HG03565 (cell line): ENCODE measurements around the gene KDM4C.
A peak's percentile ranks its signal among the peaks of the same experiment; 100 is the strongest.
"Not testable (repeated sequence)": the region's sequence is repeated elsewhere in the genome, so short reads cannot be mapped to it uniquely, and the experiment has no call there.

Source experiments
- ATAC-seq: cut with Tn5 transposase; IDR thresholded peaks from one replicate; pipeline ENCODE4 v1.9.1; 2021; ENCODE audit warnings: mild to moderate bottlenecking, moderate library complexity; ENCODE audit not compliant: unreplicated experiment

The KDM4C gene

DNA sequence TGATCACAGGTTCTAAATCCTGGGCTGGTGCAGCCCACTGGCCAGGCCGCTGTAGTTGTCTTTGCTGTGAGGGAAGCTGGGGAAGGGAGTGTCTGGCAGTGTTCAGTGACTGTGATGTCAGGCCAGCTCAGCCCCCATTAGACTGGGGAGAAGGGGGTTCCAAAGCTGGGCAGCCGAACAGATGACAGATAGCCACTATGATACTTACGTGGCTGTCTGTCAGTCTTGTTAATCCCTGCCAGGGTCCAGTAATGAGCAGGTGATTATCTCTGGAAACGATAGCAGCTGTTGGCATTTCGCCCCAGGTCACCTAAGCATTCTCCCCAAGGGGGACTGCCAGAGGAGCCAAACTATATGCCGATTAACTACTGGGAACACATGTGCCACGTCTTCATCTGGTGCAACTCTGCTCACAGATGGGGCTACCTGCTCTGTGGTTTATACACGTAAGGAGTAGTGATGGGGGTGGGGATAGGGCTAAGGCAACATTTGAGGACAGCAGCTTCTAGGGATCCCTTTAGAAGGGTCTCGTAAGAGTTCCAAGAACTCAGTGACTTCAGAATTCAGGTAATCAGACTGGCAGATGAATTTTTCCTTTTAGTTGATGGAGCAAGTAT, 396.3 kb downstream of the KDM4C start:
- no peak for ATAC-seq

DNA sequence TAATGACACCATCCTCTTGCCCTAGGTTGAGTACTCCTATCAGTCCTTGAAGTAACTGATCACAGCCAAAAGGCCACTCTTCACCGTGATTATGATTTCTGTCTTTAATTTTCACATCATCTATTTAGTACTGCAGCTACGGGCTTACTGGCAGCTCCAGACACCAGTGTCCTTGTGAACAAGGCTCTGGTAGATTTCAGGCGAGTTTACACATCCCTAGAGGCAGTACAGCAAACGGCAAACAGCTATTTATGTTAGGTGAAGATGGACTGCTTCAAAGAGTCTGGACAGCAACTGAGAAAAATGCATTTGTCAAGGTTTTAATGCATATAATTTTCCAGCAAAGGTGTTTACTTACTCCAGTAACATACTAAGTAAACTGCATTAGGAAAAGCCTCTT, 396.9 kb downstream of the KDM4C start:
- ATAC-seq: no peak

DNA sequence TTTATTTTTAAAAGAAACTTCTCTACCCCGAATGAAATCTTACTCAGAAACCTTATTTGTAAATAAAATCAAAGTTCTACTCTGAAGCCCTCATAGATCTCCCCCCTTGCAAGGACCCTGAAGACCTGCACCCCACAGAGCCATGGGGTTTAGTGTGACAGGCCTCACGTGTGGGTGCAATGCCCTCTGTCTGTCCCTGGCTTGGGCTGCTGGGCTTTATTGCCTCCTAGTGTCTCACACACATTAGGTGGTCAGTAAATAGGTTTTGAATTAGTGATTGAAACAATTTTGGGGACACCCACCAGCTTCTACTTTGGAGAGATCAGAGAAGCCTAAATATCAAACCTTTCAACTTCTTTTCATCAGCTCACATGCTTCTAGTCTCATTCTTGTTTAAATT, 403.7 kb downstream of the KDM4C start:
- no peak for ATAC-seq

DNA sequence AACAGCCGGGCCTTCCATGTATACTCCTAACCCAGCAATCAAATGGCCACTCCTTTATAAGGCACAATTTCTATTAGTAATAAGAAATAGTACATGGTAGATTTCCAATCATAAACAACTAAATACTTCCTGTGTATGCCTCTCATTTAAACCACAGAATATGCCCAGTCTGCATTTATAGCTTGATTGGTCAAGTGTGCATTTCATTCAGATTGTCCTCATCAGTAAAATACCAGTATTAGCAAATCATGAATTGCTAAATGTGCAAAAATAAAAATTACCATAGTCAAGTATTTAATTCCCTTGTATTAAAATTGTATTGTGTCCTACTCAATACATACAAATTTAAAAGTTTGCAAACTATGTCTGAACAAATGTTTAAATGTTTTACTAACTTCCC, 406.2 kb downstream of the KDM4C start:
- ATAC-seq: no peak

DNA sequence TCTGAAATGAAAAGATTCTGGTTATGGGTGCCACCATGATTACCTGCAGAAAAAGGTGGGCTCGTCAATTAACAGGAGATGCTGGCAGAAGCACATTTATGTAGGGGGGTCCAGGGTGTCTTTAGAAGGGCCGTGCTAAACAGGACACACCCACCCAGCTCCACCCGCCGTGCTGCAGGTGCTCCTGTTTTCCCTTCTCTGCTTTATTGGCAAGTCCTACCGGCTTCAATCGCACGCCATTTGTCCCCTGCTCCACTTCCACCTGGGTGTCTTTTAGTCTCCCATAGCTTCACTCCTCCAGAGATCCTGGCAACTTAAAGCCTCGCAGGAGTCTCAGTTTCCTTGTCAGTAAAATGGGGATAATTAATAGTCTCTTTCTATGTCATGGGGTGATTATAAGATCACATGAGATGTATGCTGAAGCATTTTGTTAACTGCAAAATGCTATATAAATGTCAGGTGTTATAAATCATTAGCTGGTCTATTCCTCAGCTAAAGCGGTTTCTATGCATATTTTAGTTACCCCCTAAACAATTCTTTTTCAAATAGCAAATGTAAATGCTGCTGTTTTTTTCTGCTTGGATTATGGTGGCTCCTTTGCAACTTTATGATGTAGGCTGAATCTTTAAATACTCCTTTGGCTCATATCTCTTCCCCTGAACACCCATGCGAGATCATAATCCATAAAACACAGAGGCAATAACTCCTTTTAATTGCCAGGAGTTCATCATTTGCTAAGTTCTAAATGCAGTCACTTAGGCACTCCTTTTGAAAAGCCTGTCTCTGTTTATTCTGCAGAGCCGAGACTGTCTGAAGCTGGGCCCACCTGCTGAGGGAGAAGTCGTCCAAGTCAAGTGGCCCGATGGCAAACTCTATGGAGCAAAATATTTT, 406.9 kb downstream of the KDM4C start:
- ATAC-seq: no peak

DNA sequence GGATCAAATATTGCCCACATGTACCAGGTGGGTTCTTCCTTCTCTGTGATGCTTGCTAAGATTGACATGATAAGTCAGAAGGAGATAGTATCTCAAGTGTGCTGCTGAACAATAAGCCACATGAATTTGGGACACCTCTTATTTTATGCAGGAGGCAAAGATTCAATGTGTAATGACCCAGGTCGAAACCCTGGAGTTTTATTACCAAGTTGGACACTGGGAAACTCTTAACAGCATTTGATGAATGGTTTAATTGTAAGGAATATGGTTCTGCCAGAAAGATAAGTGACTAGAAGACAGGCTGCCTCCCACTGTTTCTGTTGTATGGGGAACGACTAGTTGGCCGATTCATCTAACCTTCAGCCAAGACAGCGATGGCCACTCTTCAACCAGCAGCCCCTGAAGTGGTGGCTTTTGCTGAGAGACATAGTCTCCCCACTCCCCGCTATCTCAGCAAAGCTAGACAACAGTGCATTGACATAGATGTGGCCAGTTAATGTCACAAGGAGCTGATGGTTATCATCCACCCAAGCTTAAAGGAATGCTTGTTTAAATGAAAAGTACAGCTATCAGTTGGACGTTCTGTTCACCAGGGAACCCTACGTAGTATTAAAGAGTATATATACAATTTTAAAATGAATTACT, 407.7 kb downstream of the KDM4C start:
- ATAC-seq: no peak

DNA sequence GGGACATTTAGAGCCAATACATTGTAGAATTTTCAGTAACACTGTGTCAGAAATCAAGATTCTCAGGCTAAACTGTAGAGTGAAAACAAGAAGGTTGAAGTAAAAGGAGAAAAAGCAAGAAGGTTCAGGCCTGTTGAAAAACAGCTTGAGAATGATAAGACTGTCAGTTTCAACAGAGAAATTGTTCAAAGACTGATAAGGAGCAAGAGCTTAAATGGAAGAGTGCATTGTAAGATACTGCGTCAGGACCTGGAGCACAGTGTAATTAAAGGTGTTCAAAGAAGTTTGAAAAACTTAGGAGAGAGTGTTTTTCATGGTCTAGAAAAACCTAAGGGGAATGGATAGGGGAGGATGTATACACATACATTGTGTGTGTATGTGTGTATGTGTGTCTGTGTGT, 408.3 kb downstream of the KDM4C start:
- no peak for ATAC-seq

DNA sequence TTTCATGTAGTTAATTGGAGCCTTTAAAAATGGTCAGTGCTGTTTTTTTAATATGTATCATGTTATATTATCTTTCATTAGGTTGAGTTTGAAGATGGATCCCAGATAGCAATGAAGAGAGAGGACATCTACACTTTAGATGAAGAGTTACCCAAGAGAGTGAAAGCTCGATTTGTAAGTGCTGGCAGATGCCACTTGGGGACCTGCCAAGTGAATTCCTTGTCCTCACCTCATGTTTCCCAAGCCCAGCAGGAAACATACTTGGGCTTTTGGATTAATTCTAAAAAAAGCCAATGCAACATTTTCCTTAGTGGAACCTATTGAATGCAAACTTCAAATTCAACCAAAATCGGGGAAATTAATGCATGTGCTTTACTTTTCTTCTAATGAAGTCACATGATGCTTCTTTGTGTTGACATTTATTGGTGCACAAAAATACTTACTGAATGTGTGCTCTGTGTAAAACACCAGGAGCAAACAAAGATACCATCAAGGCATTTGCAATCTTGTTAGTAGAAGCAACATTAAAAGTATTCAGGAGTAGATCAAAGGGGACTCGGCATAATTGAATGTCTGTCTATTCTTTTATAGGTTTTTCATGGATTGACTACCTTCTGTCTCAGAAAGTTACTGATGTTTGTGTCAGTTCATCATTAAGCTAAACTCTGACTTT, 412.1 kb downstream of the KDM4C start:
- ATAC-seq: no peak

DNA sequence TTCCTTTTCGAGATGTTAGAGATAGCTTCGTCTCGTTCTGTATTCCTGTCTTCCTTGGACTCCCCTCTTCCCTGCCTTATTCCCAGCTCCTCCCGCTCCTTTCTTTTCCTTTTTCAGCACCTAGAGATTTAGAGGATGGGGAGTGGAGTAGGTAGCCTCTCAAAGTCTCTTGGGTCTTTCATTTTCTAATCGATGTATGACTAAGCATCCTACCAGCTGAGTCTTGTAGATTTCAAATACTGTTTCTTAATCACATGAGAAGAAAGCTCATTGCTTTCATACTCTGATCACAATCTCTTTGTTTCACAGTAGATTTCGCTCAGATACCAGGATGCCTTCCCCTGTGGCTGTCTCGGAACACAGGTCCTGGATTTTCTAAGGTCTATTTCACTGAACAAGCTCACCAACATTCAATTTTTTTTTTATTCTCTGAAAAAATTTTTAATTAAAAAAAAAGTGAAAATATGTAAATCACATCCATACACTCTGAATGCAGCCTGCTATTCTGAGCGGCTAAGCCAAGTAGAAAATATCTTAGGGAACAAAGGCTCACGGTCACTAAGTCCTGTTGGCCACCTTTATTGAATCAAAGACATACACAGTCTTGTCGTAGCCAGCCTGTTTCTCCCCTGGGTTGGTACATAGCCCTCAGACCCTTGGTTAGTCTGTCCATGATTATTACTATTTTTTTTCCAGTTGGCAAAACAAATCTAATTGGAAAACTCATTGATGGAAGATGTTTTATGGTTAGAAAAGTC, 413.8 kb downstream of the KDM4C start:
- no peak for ATAC-seq

DNA sequence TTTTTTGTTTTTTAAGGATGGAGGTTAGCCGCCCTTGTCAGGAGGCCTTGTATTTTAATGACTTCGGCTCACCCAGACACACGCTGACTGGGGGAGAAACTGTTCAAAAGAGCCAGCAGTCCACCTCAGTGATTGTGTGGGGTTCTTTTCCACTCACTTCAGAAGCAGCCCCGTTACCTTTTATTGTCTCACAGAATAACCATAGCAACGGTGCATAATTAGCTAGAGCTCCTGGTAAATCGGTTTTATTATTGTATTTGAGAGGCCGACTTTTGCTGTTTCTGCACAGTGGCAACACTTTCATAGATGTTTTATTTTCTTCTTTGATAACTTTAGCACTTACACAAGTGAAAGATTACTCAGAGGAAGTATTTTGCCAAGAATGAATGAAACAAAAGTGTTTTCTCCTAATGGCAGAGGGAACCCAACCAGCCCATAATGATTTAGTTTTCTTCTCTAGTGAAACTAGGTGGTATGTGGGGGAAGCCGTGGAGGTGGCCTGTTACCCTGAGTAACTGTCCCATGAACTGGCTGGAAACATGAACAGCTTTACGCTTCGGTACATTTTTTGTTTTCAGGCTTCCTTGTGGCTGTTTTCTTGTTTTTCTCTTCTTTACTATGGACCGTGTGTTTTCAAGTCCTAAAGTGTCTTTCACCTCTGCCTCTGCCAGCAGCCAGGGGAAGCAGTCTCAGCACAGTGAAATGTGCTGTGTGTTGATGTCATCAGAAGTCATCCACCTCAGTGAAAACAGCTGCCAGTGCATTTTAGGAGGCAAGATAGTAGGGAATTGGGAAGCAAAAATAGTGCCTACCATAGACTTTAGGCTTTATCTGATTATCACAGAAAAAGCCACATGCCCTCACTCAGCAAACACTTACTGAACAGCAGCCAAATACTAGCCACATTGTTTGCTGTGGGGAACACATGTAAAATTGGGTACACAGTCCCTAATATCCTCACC, 414.7 kb downstream of the KDM4C start:
- ATAC-seq: no peak

DNA sequence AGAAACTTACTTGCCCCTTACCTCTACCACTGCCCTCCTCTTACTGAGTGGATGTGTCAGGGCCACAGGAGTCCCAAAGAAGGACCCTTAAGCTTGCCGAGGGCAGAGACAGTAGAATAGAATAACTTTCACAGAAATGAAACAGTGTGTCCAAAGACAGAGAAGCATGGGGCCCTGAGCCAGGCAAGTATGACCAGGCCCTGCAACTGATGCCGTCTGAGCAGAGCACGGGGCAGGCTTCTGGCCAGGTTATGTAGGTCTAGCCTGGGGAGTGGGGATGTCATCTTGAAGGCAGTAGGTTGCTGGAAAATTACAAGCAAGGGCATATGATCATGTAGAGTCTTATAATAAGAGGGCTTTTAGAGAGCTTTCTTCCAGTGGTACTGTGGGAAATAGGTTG, 415.4 kb downstream of the KDM4C start:
- ATAC-seq: no peak

DNA sequence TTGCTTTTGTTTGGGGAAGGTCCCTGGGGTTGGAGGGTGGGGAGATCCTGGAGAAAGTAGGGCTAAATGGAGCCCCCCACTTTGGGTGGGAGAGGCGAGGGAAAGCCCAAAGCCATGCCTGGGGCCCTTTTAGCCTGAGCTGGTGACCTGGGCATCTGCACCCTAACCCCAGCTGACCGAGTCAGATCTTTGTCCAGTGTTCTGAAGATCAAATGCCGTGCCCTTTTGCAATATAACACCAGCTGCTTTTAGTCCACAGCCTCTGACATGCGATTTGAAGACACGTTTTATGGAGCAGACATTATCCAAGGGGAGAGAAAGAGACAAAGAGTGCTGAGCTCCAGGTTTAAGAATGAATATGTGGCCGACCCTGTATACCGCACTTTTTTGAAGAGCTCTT, 416.5 kb downstream of the KDM4C start:
- no peak for ATAC-seq

DNA sequence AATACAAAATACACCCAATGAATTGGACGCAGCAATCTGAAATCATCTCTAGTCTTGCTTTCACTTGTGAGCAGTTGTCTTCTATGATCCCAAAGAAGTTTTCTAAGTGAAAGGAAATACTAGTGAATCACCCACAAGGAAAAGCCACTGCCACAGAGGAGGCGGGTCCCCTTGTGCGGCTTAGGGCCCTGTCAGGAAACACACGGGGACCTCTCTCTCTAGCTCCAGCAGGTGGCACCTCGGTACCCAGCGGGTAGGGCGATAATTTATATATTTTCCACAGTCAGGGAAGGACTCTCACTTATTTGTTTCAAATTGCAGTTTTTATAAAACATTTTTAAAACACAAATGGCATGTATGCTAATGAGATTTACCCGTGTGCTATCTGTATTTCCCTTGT, 417.1 kb downstream of the KDM4C start:
- ATAC-seq: no peak

DNA sequence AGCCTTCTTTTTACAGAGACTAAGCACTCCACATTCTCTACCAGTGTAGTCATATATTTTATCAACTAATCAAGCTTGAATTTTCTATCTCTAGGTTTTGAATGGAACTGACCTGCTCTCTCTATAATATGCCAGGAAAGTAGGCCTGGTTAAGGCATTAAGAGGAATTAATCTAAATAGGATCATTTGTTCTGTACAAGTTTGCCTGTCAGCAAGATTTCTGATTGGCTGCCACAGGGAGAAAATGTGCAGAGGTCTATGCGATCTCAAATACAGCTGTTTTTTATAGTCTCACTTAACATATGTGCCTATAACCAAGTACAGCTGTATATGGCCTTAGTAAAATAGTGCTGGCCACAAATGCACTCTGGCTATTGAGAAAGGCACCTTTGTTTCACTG, 418.8 kb downstream of the KDM4C start:
- no peak for ATAC-seq

DNA sequence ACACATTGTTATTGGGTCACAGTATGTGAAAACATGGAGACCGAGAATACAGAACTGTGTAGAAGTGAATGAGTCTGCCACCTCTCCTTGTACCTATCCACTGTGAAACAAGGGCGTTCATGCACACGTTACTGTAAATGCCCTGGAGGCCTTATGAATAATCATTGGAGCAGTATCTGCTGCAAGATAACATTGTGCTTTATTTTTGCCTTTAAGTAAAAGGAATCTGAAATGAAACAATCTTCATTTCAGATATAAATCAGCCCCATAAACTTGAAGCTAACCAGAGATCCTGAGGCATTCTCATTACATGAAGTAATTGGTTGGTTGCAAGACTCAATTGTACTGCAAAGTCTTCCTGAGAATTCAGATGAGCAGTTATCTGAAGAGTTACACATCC, 419.6 kb downstream of the KDM4C start:
- no peak for ATAC-seq

DNA sequence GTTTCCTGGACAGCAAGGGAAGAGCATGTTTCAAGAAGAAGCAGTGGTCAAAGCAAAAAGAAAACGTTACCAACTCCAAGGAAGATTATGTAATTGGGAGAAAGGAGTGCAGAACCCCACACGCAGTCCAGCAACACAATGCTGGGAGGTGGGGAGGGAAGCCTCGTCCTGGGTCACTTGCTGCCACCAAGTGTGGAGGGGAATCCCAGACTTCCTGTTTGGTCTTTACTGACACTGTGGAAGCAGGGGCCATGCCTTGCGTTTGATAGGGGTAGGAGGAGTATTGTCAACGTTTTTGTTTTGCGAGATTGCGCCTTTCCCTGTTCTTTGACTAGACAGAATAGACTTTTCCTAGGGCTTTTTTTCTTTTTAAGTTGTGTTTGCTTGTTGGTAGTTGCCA, 421.0 kb downstream of the KDM4C start:
- ATAC-seq: peak; percentile 51

DNA sequence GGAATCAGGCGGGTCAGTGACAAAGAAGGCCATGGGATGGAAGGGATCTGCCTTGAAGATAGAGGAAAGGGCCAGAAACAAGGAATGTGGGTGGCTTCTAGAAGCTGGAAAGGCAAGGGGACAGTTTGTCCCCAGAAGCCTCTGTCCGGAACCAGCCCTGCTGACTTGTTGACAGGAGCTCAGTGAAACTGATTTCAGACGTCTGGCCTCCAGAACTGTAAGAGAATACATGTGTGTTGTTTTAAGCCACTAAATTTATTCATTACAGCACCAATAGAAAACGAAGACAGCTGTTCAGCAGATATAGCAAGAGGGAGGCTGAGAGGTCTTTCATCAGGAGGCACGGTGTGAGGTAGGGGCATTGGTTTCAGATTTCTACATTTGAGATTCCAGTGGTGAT, 422.5 kb downstream of the KDM4C start:
- no peak for ATAC-seq

DNA sequence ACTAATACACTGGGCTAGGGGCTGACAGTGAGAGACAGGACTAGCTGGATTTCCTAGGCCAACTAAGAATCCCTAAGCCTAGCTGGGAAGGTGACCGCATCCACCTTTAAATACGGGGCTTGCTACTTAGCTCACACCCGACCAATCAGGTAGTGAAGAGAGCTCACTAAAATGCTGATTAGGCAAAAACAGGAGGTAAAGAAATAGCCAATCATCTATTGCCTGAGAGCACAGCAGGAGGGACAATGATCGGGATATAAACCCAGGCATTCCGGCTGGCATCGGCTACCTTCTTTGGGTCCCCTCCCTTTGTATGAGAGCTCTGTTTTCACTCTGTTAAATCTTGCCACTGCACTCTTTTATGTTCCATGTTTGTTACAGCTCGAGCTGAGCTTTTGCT, 425.4 kb downstream of the KDM4C start:
- not testable (repeated sequence) for ATAC-seq

DNA sequence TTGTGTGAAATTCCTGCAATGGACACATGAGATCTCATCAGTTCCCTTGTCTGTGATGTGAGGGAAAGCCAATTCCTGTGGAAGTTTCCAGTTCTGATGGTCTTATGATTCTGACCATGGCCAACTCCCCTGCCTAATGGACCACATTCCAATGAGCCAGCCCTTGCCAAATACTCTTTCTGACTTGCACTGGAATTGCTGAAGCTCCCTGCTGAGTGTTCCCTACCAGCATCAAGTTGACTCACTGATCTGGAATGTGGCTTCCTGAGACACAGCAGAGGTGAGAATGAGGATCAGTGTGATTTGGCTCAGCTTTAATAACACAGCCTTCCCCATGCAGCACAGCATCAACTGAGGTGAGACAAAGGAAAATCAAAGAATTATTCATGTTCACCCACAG, 427.8 kb downstream of the KDM4C start:
- ATAC-seq: no peak

DNA sequence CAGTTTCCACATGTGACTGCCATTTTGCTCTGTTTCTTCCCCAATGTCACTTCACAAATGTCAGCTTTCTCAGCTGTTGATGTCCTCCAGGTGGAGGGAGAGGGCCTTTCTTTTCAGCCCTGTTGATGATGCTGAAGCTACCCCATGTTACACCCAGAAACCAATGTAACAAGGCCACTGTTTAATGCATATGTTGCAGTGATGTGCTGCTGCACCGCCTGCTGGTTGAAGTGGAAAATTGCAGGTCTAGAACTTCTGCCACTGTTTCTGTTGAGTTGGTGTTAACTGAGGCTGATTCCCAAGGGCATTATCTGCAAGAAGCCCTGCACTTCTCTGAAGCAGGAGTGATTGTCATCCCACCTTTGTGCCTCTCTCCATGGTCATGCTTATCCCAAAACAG, 428.4 kb downstream of the KDM4C start:
- no peak for ATAC-seq
